ENCODE results near the gene NEU2.

The NEU2 gene

GRCh38 chr2:232984451-232985207 is 47.8 kb upstream of the NEU2 start:
- Histone ChIP-seq H3K4me3 (ENCODE audit: low read length, poor library complexity, severe bottlenecking) (no peak overlapping the region), H3F3A (ENCODE audit: low read depth) (no peaks in the 10 kb centered on the region), H3K9ac (ENCODE audit: low read depth, low read length, poor library complexity, severe bottlenecking) (no peak overlapping the region), H3K4me1 (ENCODE audit: insufficient read depth, low read length, poor library complexity, severe bottlenecking) (no peaks in the 10 kb centered on the region), H3K79me2 (ENCODE audit: insufficient read depth, low read length) (no peaks in the 10 kb centered on the region), H2AFZ (ENCODE audit: low read length) (no peak overlapping the region), H3K4me2 (ENCODE audit: low read depth, low read length, poor library complexity, severe bottlenecking) (no peak overlapping the region), H3K9me2 (replicated peaks; ENCODE audit: low read depth, low read length) (no peaks in the 10 kb centered on the region), H3K36me3 (ENCODE audit: insufficient read depth, low read length) (no peaks in the 10 kb centered on the region), H3K9me3 (ENCODE audit: insufficient read depth, low read depth, low read length) (no peaks in the 10 kb centered on the region), H4K20me1 (ENCODE audit: insufficient read depth, low read length, poor library complexity, severe bottlenecking) (no peaks in the 10 kb centered on the region), H3K27me3 (ENCODE audit: insufficient read depth, low read length, poor library complexity, severe bottlenecking) (no peaks in the 10 kb centered on the region)
- TF ChIP-seq EZH2phosphoT487 (IDR thresholded peaks at IDR 0.05; ENCODE audit: borderline replicate concordance): no peak
- TF ChIP-seq, protein P1, sequence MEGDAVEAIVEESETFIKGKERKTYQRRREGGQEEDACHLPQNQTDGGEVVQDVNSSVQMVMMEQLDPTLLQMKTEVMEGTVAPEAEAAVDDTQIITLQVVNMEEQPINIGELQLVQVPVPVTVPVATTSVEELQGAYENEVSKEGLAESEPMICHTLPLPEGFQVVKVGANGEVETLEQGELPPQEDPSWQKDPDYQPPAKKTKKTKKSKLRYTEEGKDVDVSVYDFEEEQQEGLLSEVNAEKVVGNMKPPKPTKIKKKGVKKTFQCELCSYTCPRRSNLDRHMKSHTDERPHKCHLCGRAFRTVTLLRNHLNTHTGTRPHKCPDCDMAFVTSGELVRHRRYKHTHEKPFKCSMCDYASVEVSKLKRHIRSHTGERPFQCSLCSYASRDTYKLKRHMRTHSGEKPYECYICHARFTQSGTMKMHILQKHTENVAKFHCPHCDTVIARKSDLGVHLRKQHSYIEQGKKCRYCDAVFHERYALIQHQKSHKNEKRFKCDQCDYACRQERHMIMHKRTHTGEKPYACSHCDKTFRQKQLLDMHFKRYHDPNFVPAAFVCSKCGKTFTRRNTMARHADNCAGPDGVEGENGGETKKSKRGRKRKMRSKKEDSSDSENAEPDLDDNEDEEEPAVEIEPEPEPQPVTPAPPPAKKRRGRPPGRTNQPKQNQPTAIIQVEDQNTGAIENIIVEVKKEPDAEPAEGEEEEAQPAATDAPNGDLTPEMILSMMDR (conservative IDR thresholded peaks at IDR 0.05; ENCODE audit: low read length): no peak

DNA sequence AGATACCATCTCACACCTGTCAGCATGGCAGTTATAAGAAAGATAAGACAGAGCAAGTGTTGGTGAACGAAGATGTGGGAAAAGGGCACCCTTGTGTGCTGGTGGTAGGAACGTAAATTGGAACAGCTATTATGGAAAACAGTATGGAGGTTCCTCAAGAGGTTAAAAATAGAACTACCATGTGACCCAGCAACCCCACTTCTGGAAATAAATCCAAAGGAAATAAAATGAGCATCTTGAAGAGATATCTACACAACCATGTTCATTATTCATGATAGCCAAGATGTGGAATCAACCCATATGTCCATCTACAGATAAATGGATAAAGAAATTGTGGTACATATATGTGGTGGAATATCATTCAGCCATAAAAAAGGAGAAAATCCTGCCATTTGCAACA is 46.3 kb upstream of the NEU2 start:
- no peaks in the 10 kb centered on the region for H3K4me1 ChIP-seq (ENCODE audit: insufficient read depth, low read length, poor library complexity, severe bottlenecking)
- no peak overlapping the region for H3K4me2 ChIP-seq (ENCODE audit: low read depth, low read length, poor library complexity, severe bottlenecking)
- no peak overlapping the region for H2AFZ ChIP-seq (ENCODE audit: low read length)
- no peaks in the 10 kb centered on the region for H3K79me2 ChIP-seq (ENCODE audit: insufficient read depth, low read length)
- no peaks in the 10 kb centered on the region for H3K9me2 ChIP-seq (replicated peaks; ENCODE audit: low read depth, low read length)
- H3K27me3 ChIP-seq (ENCODE audit: insufficient read depth, low read length, poor library complexity, severe bottlenecking): no peaks in the 10 kb centered on the region
- no peaks in the 10 kb centered on the region for H3K36me3 ChIP-seq (ENCODE audit: insufficient read depth, low read length)
- no peak overlapping the region for H3K4me3 ChIP-seq (ENCODE audit: low read length, poor library complexity, severe bottlenecking)
- no peaks in the 10 kb centered on the region for H3K9me3 ChIP-seq (ENCODE audit: insufficient read depth, low read depth, low read length)
- TF ChIP-seq EZH2phosphoT487 (IDR thresholded peaks at IDR 0.05; ENCODE audit: borderline replicate concordance): no peak
- H3F3A ChIP-seq (ENCODE audit: low read depth): no peaks in the 10 kb centered on the region
- H3K9ac ChIP-seq (ENCODE audit: low read depth, low read length, poor library complexity, severe bottlenecking): no peak overlapping the region
- H4K20me1 ChIP-seq (ENCODE audit: insufficient read depth, low read length, poor library complexity, severe bottlenecking): no peaks in the 10 kb centered on the region

DNA sequence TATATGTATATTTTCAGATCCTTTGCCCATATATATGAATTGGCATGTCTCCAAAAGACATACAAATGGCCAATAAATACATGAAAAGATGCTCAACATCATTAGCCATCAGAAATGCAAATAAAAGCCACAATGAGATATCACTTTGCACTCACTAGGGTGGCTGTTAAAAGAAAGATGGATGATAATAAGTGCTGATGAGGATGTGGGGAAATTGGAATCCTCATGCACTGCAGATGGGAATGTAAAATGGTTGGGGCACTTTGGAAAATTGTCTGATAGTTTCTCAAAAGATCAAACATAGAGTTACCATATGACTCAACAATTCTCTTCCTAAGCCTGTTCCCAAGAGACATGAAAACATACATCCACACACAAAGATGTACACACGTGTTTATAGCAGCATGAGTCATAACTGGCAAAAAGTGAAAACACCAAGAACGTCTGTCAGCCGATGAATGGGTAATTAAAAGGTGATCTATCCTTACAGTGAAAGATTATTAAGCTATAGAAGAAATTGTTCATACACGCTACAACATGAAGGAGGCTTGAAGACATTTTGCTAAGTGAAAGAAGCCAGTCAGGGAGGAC is 39.1 kb upstream of the NEU2 start:
- H3K79me2 ChIP-seq (ENCODE audit: insufficient read depth, low read length): no peaks in the 10 kb centered on the region
- no peaks in the 10 kb centered on the region for H3F3A ChIP-seq (ENCODE audit: low read depth)
- no peak overlapping the region for H3K4me2 ChIP-seq (ENCODE audit: low read depth, low read length, poor library complexity, severe bottlenecking)
- no peaks in the 10 kb centered on the region for H3K4me1 ChIP-seq (ENCODE audit: insufficient read depth, low read length, poor library complexity, severe bottlenecking)
- no peaks in the 10 kb centered on the region for H3K27me3 ChIP-seq (ENCODE audit: insufficient read depth, low read length, poor library complexity, severe bottlenecking)
- no peak overlapping the region for H3K9ac ChIP-seq (ENCODE audit: low read depth, low read length, poor library complexity, severe bottlenecking)
- H2AFZ ChIP-seq (ENCODE audit: low read length): no peak overlapping the region
- TF ChIP-seq EZH2phosphoT487 (IDR thresholded peaks at IDR 0.05; ENCODE audit: borderline replicate concordance): no peak
- TF ChIP-seq, protein P1 (conservative IDR thresholded peaks at IDR 0.05; ENCODE audit: low read length): no peak
- no peak overlapping the region for H3K4me3 ChIP-seq (ENCODE audit: low read length, poor library complexity, severe bottlenecking)
- H3K9me3 ChIP-seq (ENCODE audit: insufficient read depth, low read depth, low read length): no peaks in the 10 kb centered on the region
- H3K36me3 ChIP-seq (ENCODE audit: insufficient read depth, low read length): no peaks in the 10 kb centered on the region
- H4K20me1 ChIP-seq (ENCODE audit: insufficient read depth, low read length, poor library complexity, severe bottlenecking): no peaks in the 10 kb centered on the region
- H3K9me2 ChIP-seq (replicated peaks; ENCODE audit: low read depth, low read length): no peaks in the 10 kb centered on the region

Measured in Loucy (cell line).